C4-2B (cell line): ENCODE results near the gene CCDC112.

Source experiments
- H3K27ac ChIP-seq: fragments of 450-650 bp; 2 replicates; pipeline ENCODE4 v1.5.1; 2017
- CTCF ChIP-seq: fragments of 450-650 bp; conservative IDR thresholded peaks from 2 replicates; pipeline ENCODE4 v1.5.1; 2017; ENCODE audit warnings: mild to moderate bottlenecking
- ZFX ChIP-seq: fragments of 450-650 bp; IDR thresholded peaks from 2 replicates; pipeline ENCODE4 v1.6.1; 2017

The CCDC112 gene

GRCh38 chr5:115236599-115236998 lies 59.9 kb downstream of the CCDC112 start:
- no peak overlapping the region for H3K27ac ChIP-seq
- no peak for TF ChIP-seq ZFX
- TF ChIP-seq CTCF: no peak

- no peak overlapping the region for H3K27ac ChIP-seq
- no peak for TF ChIP-seq ZFX
- TF ChIP-seq CTCF: no peak
Observed at GRCh38 chr5:115231598-115231997, 64.9 kb downstream of the CCDC112 start.

- H3K27ac ChIP-seq: no peak overlapping the region
- TF ChIP-seq CTCF (no peak), ZFX (no peak)
Observed at GRCh38 chr5:115229606-115230005, 66.8 kb downstream of the CCDC112 start.

GRCh38 chr5:115227281-115227680 lies 69.2 kb downstream of the CCDC112 start:
- TF ChIP-seq CTCF: no peak
- no peak for TF ChIP-seq ZFX
- H3K27ac ChIP-seq: no peak overlapping the region
